Activated T-cell treated with anti-CD3 and anti-CD28 coated beads, Interleukin-2, amount 50 U/mL, for 4 hours (primary cell): ENCODE measurements around the gene GNE. TPM values are rescaled to one million over a fixed set of nuclear protein-coding genes. Genes with fewer than 3 reads are reported as not detected.
"Not testable (repeated sequence)": the region's sequence is repeated elsewhere in the genome, so short reads cannot be mapped to it uniquely, and the experiment has no call there.

ENCODE experiments used
- ATAC-seq, 2 donors: fragments of 200-7000 bp; cut with Tn5 transposase; one replicate each; pipeline ENCODE4 v1.10.0; 2021
- DNase-seq: peaks from one replicate; pipeline ENCODE4 v3.0.0-alpha.2; 2020
- H3K27me3 Mint-ChIP-seq: one replicate; pipeline ENCODE4 v1.8.0; 2021; ENCODE audit warnings: low read depth, mixed read lengths
- H3K36me3 Mint-ChIP-seq: one replicate; pipeline ENCODE4 v1.8.0; 2022; ENCODE audit warnings: mixed read lengths; ENCODE audit not compliant: insufficient read depth
- H3K4me1 Mint-ChIP-seq: one replicate; pipeline ENCODE4 v1.8.0; 2021; ENCODE audit warnings: low read depth, mixed read lengths
- H3K4me3 Mint-ChIP-seq: one replicate; pipeline ENCODE4 v1.8.0; 2021; ENCODE audit warnings: mild to moderate bottlenecking, moderate library complexity, mixed read lengths
- H3K9me3 Mint-ChIP-seq: one replicate; pipeline ENCODE4 v1.8.0; 2021; ENCODE audit warnings: mixed read lengths
- total RNA-seq, 3 donors: library from RNA; stranded (reverse); gene quantifications; one replicate each; pipeline ENCODE4 v1.2.1, GENCODE V29; 2021

The GNE gene
- total RNA-seq, 3 donors from 2014 or later, result 13.8 to 15.2 (median 14.3) TPM

GRCh38 chr9:36177571-36177970, 80.7 kb downstream of the GNE start:
- ATAC-seq (no peak), DNase-seq (no peak)
- Mint-ChIP-seq H3K27me3 (no peaks in the 10 kb centered on the region), H3K4me3 (no peak overlapping the region), H3K9me3 (peaks cover 5% of the 10 kb centered on the region), H3K36me3 (no peaks in the 10 kb centered on the region), H3K4me1 (peaks cover 4% of the 10 kb centered on the region)

GRCh38 chr9:36176496-36176895, 81.8 kb downstream of the GNE start:
- not testable (repeated sequence) for H3K36me3 Mint-ChIP-seq, H3K27me3 Mint-ChIP-seq, DNase-seq, H3K9me3 Mint-ChIP-seq, ATAC-seq, H3K4me1 Mint-ChIP-seq, H3K4me3 Mint-ChIP-seq

GRCh38 chr9:36175209-36175608, 83.0 kb downstream of the GNE start:
- not testable (repeated sequence) for H3K4me3 Mint-ChIP-seq, ATAC-seq, H3K36me3 Mint-ChIP-seq, H3K9me3 Mint-ChIP-seq, H3K27me3 Mint-ChIP-seq, DNase-seq, H3K4me1 Mint-ChIP-seq

- DNase-seq (no peak), ATAC-seq (no peak)
- H3K36me3 Mint-ChIP-seq, result no peaks in the 10 kb centered on the region
- no peaks in the 10 kb centered on the region for H3K9me3 Mint-ChIP-seq
- peaks cover 4% of the 10 kb centered on the region for H3K4me1 Mint-ChIP-seq
- no peaks in the 10 kb centered on the region for H3K27me3 Mint-ChIP-seq
- no peak overlapping the region for H3K4me3 Mint-ChIP-seq
Measured at GRCh38 chr9:36174731-36175130, 83.5 kb downstream of the GNE start.

GRCh38 chr9:36174271-36174670, 84.0 kb downstream of the GNE start:
- H3K4me3 Mint-ChIP-seq, result no peak overlapping the region
- no peaks in the 10 kb centered on the region for H3K9me3 Mint-ChIP-seq
- H3K27me3 Mint-ChIP-seq, result no peaks in the 10 kb centered on the region
- ATAC-seq, result no peak
- no peaks in the 10 kb centered on the region for H3K36me3 Mint-ChIP-seq
- H3K4me1 Mint-ChIP-seq, result peaks cover 4% of the 10 kb centered on the region
- no peak for DNase-seq

- DNase-seq (no peak), ATAC-seq (no peak)
- Mint-ChIP-seq H3K9me3 (no peaks in the 10 kb centered on the region), H3K36me3 (no peaks in the 10 kb centered on the region), H3K4me1 (peaks cover 3% of the 10 kb centered on the region), H3K4me3 (no peak overlapping the region), H3K27me3 (no peaks in the 10 kb centered on the region)
Measured at GRCh38 chr9:36173861-36174260, 84.4 kb downstream of the GNE start.

- H3K9me3 Mint-ChIP-seq, result no peaks in the 10 kb centered on the region
- H3K4me1 Mint-ChIP-seq, result peaks cover 4% of the 10 kb centered on the region
- no peaks in the 10 kb centered on the region for H3K36me3 Mint-ChIP-seq
Measured at GRCh38 chr9:36170531-36170930, 87.7 kb downstream of the GNE start.

GRCh38 chr9:36169708-36170107, 88.5 kb downstream of the GNE start:
- Mint-ChIP-seq H3K4me1 (peaks cover 4% of the 10 kb centered on the region), H3K9me3 (no peaks in the 10 kb centered on the region), H3K36me3 (no peaks in the 10 kb centered on the region), H3K4me3 (no peak overlapping the region), H3K27me3 (no peaks in the 10 kb centered on the region)
- DNase-seq, result no peak
- ATAC-seq, result no peak

More at GRCh38 chr9:36170531-36170930, 87.7 kb downstream of the GNE start:
- Mint-ChIP-seq H3K4me3 (no peak overlapping the region), H3K27me3 (no peaks in the 10 kb centered on the region)
- ATAC-seq (no peak), DNase-seq (no peak)

- Mint-ChIP-seq H3K4me1 (peaks cover 4% of the 10 kb centered on the region), H3K27me3 (no peaks in the 10 kb centered on the region), H3K36me3 (no peaks in the 10 kb centered on the region), H3K4me3 (no peak within 1 kb of the TSS), H3K9me3 (no peaks in the 10 kb centered on the region)
- ATAC-seq (no peak), DNase-seq (no peak)
Measured at GRCh38 chr9:36169166-36169565, 89.1 kb downstream of the GNE start, which contains the start of gene CCIN. TSS of gene CCIN (plus strand) at chr9:36169388. CDS start at chr9:36169503, 115 bp downstream.

GRCh38 chr9:36166168-36166927, 91.9 kb downstream of the GNE start:
- Mint-ChIP-seq H3K9me3 (no peaks in the 10 kb centered on the region), H3K36me3 (no peaks in the 10 kb centered on the region), H3K4me3 (peak overlapping the region; percentile 75), H3K4me1 (peaks cover 4% of the 10 kb centered on the region), H3K27me3 (no peaks in the 10 kb centered on the region)
- DNase-seq (peak; percentile 79), ATAC-seq (peak; percentile 96 to 100)

- H3K4me3 Mint-ChIP-seq, result peak overlapping the region; percentile 54
- H3K27me3 Mint-ChIP-seq, result no peaks in the 10 kb centered on the region
- no peaks in the 10 kb centered on the region for H3K9me3 Mint-ChIP-seq
- H3K36me3 Mint-ChIP-seq, result no peaks in the 10 kb centered on the region
- DNase-seq (no peak), ATAC-seq (no peak)
- peaks cover 7% of the 10 kb centered on the region for H3K4me1 Mint-ChIP-seq
Measured at GRCh38 chr9:36165826-36166167, 92.5 kb downstream of the GNE start.

GRCh38 chr9:36164989-36165388, 93.3 kb downstream of the GNE start:
- DNase-seq, result no peak
- H3K4me1 Mint-ChIP-seq, result peaks cover 7% of the 10 kb centered on the region
- no peaks in the 10 kb centered on the region for H3K9me3 Mint-ChIP-seq
- H3K4me3 Mint-ChIP-seq, result peak overlapping the region; percentile 54
- H3K36me3 Mint-ChIP-seq, result peaks cover 4% of the 10 kb centered on the region
- no peak for ATAC-seq
- no peaks in the 10 kb centered on the region for H3K27me3 Mint-ChIP-seq

Other genes starting within 250 kb of the GNE start
- gene RECK, start 221.5 kb downstream of the GNE start, total RNA-seq, result 1 to 10 TPM; 2.0 to 2.4 (median 2.0) TPM
- gene GLIPR2, start 121.7 kb downstream of the GNE start, total RNA-seq, result 1 to 10 TPM; 5.3 to 7.6 (median 6.1) TPM
- not detected for gene CCIN, start 89.1 kb downstream of the GNE start, total RNA-seq
- gene CLTA, start 67.5 kb downstream of the GNE start, total RNA-seq, result 100 to 1,000 TPM; 182 to 195 (median 183) TPM
- gene RNF38, start 141.8 kb upstream of the GNE start, total RNA-seq, result 10 to 100 TPM; 29.8 to 32.0 (median 31.7) TPM